Cardiac fibroblast (primary cell): ENCODE measurements around the gene SCAPER.
A peak's percentile ranks its signal among the peaks of the same experiment; 100 is the strongest.
"Not testable (repeated sequence)": the region's sequence is repeated elsewhere in the genome, so short reads cannot be mapped to it uniquely, and the experiment has no call there.

ENCODE experiments used
- DNase-seq, 2 donors: peaks; one replicate each; pipeline versions ENCODE4 v3.0.0 to v3.0.0-alpha.2; 2010; ENCODE audit warnings: low read depth in 2 of 2
- H3K4me3 ChIP-seq, 2 donors: replicated peaks in 1 of 2; 1 replicate in 1 of 2; 2 replicates in 1 of 2; pipeline ENCODE4 v1.5.1; 2011; ENCODE audit warnings: low read depth in 2 of 2, low read length in 2 of 2, mild to moderate bottlenecking in 2 of 2, moderate library complexity in 1 of 2
- CTCF ChIP-seq: IDR thresholded peaks from one replicate; pipeline ENCODE4 v1.5.1; 2011; ENCODE audit warnings: low read depth, mild to moderate bottlenecking, low read length, inconsistent platforms

SCAPER gene

GRCh38 chr15:76514282-76514681 is 390.9 kb downstream of the SCAPER start:
- DNase-seq: no peak
- H3K4me3 ChIP-seq: no peak overlapping the region
- no peak for TF ChIP-seq CTCF

GRCh38 chr15:76512971-76513370 is 392.2 kb downstream of the SCAPER start:
- peak in 1 of 2 donors; percentile 15 for DNase-seq
- no peak for TF ChIP-seq CTCF
- H3K4me3 ChIP-seq: no peak overlapping the region

GRCh38 chr15:76510663-76511062 is 394.5 kb downstream of the SCAPER start:
- not testable (repeated sequence) for DNase-seq, H3K4me3 ChIP-seq

GRCh38 chr15:76503804-76504203 is 401.3 kb downstream of the SCAPER start:
- no peak for DNase-seq
- TF ChIP-seq CTCF: no peak
- H3K4me3 ChIP-seq: no peak overlapping the region

- no peak for DNase-seq
- no peak for TF ChIP-seq CTCF
Observed at GRCh38 chr15:76503121-76503520, 402.0 kb downstream of the SCAPER start.

GRCh38 chr15:76502678-76503077 is 402.5 kb downstream of the SCAPER start:
- peak in 1 of 2 donors; percentile 3 for DNase-seq
- TF ChIP-seq CTCF: no peak
- H3K4me3 ChIP-seq: no peak overlapping the region

More at GRCh38 chr15:76503121-76503520, 402.0 kb downstream of the SCAPER start:
- H3K4me3 ChIP-seq: no peak overlapping the region

GRCh38 chr15:76502185-76502584 is 403.0 kb downstream of the SCAPER start:
- DNase-seq, H3K4me3 ChIP-seq: not testable (repeated sequence)

GRCh38 chr15:76501726-76502125 is 403.4 kb downstream of the SCAPER start:
- peak in 1 of 2 donors; percentile 2 for DNase-seq
- H3K4me3 ChIP-seq: no peak overlapping the region
- no peak for TF ChIP-seq CTCF
